OCI-LY3 (cell line): ENCODE measurements around the gene ABL1.
"Not testable (repeated sequence)": the region's sequence is repeated elsewhere in the genome, so short reads cannot be mapped to it uniquely, and the experiment has no call there.

ENCODE experiments used
- H2AFZ ChIP-seq: fragments of 200-600, 300-600 bp; shearing (Covaris generic); 2 replicates; pipeline ENCODE4 v1.6.0; 2014; ENCODE audit warnings: antibody characterized with exemption, low read depth, low read length
- H3K27ac ChIP-seq: fragments of 200-600, 300-600 bp; sonication (generic); 2 replicates; pipeline ENCODE4 v1.5.1; 2014; ENCODE audit warnings: mild to moderate bottlenecking, low read length, moderate library complexity, mixed read lengths
- H3K27me3 ChIP-seq: fragments of 200-600, 300-600 bp; sonication (generic); 2 replicates; pipeline ENCODE4 v1.6.1; 2014; ENCODE audit warnings: low read depth, low read length, mixed read lengths
- H3K36me3 ChIP-seq: fragments of 200-600, 300-600 bp; sonication (generic); replicated peaks from 2 replicates; pipeline ENCODE3; 2014; ENCODE audit warnings: low read depth, low read length, mixed read lengths
- H3K4me1 ChIP-seq: fragments of 300-600, 200-600 bp; sonication (generic); 2 replicates; pipeline ENCODE4 v1.6.1; 2014; ENCODE audit warnings: low read length, mixed read lengths
- H3K4me2 ChIP-seq: fragments of 200-600, 300-600 bp; sonication (generic); 2 replicates; pipeline ENCODE4 v1.6.1; 2014; ENCODE audit warnings: low read length, mixed read lengths
- H3K4me3 ChIP-seq: fragments of 300-600, 200-600 bp; sonication (generic); 2 replicates; pipeline ENCODE4 v1.5.1; 2014; ENCODE audit warnings: antibody characterized with exemption, mild to moderate bottlenecking, low read length, moderate library complexity
- H3K79me2 ChIP-seq: fragments of 300-600, 200-600 bp; shearing (Covaris generic); 2 replicates; pipeline ENCODE4 v1.6.1; 2014; ENCODE audit warnings: mild to moderate bottlenecking, low read length, mixed read lengths
- H3K9ac ChIP-seq: fragments of 300-600, 200-600 bp; shearing (Covaris generic); 2 replicates; pipeline ENCODE4 v1.6.0; 2014; ENCODE audit warnings: mild to moderate bottlenecking, low read length, moderate library complexity
- H3K9me3 ChIP-seq: fragments of 200-600, 300-600 bp; shearing (Covaris generic); 2 replicates; pipeline ENCODE4 v1.6.1; 2014; ENCODE audit warnings: low read length, mixed read lengths; ENCODE audit not compliant: insufficient read depth
- H4K20me1 ChIP-seq: fragments of 200-600, 300-600 bp; sonication (generic); 2 replicates; pipeline ENCODE4 v1.6.1; 2016; ENCODE audit warnings: low read length, mixed read lengths; ENCODE audit not compliant: insufficient read depth
- EZH2phosphoT487 ChIP-seq: fragments of 200-600 bp; shearing (Covaris generic); IDR thresholded peaks from 2 replicates; pipeline ENCODE4 v1.6.1; 2018; ENCODE audit warnings: antibody characterized with exemption, mixed run types, low read depth
- TF ChIP-seq, protein P1 (sequence below): fragments of 200-600, 300-600 bp; sonication (generic); IDR thresholded peaks from 2 replicates; pipeline ENCODE4 v1.5.1; 2014; ENCODE audit warnings: antibody characterized with exemption, low read length, low read depth

ABL1 gene

DNA sequence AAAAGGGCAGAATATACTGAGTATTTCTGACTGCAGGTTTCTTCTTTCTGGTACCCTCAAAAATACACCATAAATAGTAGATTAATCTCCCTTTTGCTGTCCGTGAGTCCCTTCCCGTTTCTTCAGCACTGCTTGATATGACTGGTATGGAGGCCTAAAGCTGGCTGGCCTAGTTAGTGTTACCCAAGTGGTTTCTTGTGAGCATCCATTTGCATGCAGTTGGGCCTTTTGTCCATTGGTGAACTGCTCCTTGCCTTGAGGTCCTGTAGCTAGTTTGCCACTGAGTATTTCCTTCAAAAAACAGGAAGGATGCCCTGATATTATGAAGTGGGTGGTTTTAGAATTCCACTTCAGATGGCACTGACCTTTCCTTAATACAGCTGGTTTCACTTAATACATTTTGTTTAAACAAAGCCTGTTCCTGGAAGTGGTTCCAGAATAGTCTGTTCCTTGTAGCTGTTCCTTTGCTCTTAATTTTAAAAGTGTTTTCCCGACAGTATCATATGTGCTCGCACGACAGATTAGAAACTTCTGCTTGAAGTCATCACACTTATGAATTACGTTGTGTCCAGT is 40.0 kb upstream of the ABL1 start:
- Histone ChIP-seq H3K79me2 (peaks cover 11% of the 10 kb centered on the region), H2AFZ (no peak overlapping the region), H3K36me3 (peaks cover 6% of the 10 kb centered on the region), H3K4me3 (no peak overlapping the region), H3K4me2 (no peak overlapping the region), H4K20me1 (no peaks in the 10 kb centered on the region), H3K27me3 (no peaks in the 10 kb centered on the region), H3K4me1 (peaks cover 35% of the 10 kb centered on the region), H3K9ac (no peak overlapping the region), H3K9me3 (peaks cover 2% of the 10 kb centered on the region), H3K27ac (no peak overlapping the region)
- TF ChIP-seq, protein P1, sequence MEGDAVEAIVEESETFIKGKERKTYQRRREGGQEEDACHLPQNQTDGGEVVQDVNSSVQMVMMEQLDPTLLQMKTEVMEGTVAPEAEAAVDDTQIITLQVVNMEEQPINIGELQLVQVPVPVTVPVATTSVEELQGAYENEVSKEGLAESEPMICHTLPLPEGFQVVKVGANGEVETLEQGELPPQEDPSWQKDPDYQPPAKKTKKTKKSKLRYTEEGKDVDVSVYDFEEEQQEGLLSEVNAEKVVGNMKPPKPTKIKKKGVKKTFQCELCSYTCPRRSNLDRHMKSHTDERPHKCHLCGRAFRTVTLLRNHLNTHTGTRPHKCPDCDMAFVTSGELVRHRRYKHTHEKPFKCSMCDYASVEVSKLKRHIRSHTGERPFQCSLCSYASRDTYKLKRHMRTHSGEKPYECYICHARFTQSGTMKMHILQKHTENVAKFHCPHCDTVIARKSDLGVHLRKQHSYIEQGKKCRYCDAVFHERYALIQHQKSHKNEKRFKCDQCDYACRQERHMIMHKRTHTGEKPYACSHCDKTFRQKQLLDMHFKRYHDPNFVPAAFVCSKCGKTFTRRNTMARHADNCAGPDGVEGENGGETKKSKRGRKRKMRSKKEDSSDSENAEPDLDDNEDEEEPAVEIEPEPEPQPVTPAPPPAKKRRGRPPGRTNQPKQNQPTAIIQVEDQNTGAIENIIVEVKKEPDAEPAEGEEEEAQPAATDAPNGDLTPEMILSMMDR = no peak
- no peak for TF ChIP-seq EZH2phosphoT487

DNA sequence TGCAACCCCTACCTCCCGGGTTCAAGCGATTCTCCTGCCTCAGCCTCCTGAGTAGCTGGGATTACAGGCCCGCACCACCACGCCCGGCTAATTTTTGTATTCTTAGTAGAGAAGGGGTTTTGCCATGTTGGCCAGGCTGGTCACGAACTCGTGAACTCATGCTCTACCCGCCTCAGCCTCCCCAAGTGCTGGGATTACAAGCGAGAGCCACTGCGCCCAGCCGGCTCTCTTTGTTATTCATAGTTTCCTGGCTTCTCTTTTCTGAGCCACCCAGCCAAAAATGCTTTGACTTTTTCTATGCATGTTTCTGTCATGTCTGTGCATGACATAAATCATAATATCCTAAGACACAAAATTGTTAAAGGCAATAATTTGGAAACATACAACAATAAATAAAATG is 31.9 kb upstream of the ABL1 start:
- not testable (repeated sequence) for H3K79me2 ChIP-seq, H3K36me3 ChIP-seq, H3K4me3 ChIP-seq, H3K4me2 ChIP-seq, H2AFZ ChIP-seq, H3K9ac ChIP-seq, H4K20me1 ChIP-seq, H3K27ac ChIP-seq, H3K9me3 ChIP-seq, H3K27me3 ChIP-seq
- peaks cover 34% of the 10 kb centered on the region for H3K4me1 ChIP-seq

DNA sequence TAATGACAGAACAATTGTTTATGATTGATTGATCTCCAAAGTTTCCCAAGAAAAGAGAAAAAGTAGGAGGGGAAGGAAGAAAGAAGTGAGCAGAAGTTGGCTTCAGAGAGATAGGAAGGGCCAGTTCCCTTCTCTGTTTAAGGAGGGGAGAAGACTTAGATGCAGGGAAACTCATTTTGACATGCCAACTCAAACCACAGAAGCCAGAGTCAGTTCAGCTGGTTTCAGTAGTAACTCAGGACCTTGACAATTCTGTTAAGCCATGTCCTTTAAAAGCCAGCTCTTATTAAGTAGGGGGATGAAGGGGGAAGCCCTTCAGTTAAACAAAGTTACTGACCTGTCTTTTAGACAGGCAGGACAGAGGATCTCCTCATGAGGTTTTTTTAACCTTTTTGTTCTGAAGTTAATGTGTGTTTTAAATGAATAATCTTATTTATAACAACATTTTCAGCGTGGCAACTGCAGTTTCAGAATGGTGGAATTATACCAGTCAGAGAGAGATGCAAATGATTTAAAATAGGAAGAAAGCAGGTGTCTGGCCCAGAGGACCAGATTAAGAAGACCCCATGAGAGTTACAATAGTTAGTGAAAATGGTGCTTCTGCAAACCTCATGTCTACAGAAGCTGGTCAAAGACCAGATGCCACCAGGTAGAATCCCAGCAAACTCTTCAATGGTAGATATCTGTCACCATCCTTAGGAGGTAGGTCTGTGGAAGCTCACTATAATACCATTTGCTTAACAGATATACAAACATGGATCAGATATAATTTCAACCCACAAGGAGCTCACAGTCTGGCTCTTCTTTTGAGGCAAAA is 29.3 kb upstream of the ABL1 start:
- Histone ChIP-seq H3K9ac (peak overlapping the region; percentile 57), H3K79me2 (peaks cover 8% of the 10 kb centered on the region), H3K9me3 (peaks cover 5% of the 10 kb centered on the region; the same call in 1 of the 2 replicates), H3K4me1 (peaks cover 34% of the 10 kb centered on the region), H3K4me2 (peak overlapping the region; percentile 60), H2AFZ (no peak overlapping the region), H3K36me3 (no peaks in the 10 kb centered on the region), H3K4me3 (peak overlapping the region; percentile 48), H4K20me1 (no peaks in the 10 kb centered on the region), H3K27ac (peak overlapping the region; percentile 95), H3K27me3 (no peaks in the 10 kb centered on the region)
- TF ChIP-seq, protein P1 = no peak
- no peak for TF ChIP-seq EZH2phosphoT487

DNA sequence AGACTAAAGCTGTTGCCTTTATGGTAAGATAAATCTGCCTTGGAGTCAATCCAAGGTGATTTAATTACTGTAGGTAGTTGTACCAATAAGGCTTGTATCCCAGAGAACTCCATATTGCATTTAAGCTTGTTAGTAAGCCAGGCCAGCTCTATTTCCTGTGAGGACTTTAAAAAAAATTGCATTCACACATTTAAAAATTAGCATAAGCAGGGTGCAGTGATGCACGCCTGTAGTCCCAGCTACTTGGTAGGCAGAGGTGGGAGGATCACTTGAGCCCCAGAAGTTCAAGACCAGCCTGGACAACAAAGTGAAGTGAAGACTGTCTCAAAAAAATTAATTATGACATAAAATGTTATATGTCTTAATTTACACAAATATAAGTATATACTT is 28.7 kb upstream of the ABL1 start:
- Histone ChIP-seq H3K79me2 (peaks cover 8% of the 10 kb centered on the region), H3K4me1 (peaks cover 34% of the 10 kb centered on the region), H3K27me3 (no peaks in the 10 kb centered on the region), H2AFZ (no peak overlapping the region), H3K9ac (peak overlapping the region; percentile 57), H3K9me3 (peaks cover 8% of the 10 kb centered on the region; the same call in 1 of the 2 replicates), H3K27ac (peak overlapping the region; percentile 95), H3K4me3 (peak overlapping the region; percentile 48), H3K36me3 (no peaks in the 10 kb centered on the region), H4K20me1 (no peaks in the 10 kb centered on the region), H3K4me2 (peak overlapping the region; percentile 60)
- TF ChIP-seq EZH2phosphoT487 = no peak
- TF ChIP-seq, protein P1 = no peak
